ENCODE results near the gene PCDHGC3.

- TF ChIP-seq SP2 (IDR thresholded peaks at IDR 0.05; ENCODE audit: low read length) = no peak
- no peak; a peak in 1 of 4 replicates for TF ChIP-seq SIN3A (conservative IDR thresholded peaks at IDR 0.05 in 1 of 2, IDR thresholded peaks at IDR 0.05 in 1 of 2; ENCODE audit: low read depth in 1 of 2, low read length in 2 of 2)
- TF ChIP-seq KDM4A (IDR thresholded peaks at IDR 0.05; ENCODE audit: low read depth, low read length, severe bottlenecking) = peak; percentile 19
- TF ChIP-seq CTCF (IDR thresholded peaks at IDR 0.05; ENCODE audit: control extremely low read depth in 1 of 3, insufficient read depth in 1 of 3, low read depth in 1 of 3, low read length in 3 of 3) = no peak
- TF ChIP-seq RFX5 (IDR thresholded peaks at IDR 0.05; ENCODE audit: borderline replicate concordance, low read depth, low read length) = no peak
Measured at GRCh38 chr5:141485321-141486055, 9.7 kb downstream of the PCDHGC3 start.
